Cardiac muscle cell (in vitro differentiated cells and primary cell): Measurements from ENCODE around the gene FAM110D. TPM values are rescaled to one million over a fixed set of nuclear protein-coding genes. Genes with fewer than 3 reads are reported as not detected.
A peak's percentile ranks its signal among the peaks of the same experiment; 100 is the strongest.

Experiments used
- DNase-seq, 2 donors: peaks; one replicate each; pipeline versions ENCODE4 v3.0.0 to v3.0.0-alpha.2; 2010 to 2017; ENCODE audit warnings: low read depth in 1 of 2, low spot score in 1 of 2
- H3K27ac ChIP-seq: fragments of 200-600 bp; sonication (generic); 2 replicates; pipeline ENCODE4 v1.5.1; 2016
- H3K27me3 ChIP-seq: fragments of 200-600 bp; sonication (generic); 2 replicates; pipeline ENCODE4 v1.6.0; 2016; ENCODE audit warnings: control low read depth
- H3K36me3 ChIP-seq: fragments of 200-600 bp; sonication (generic); 2 replicates; pipeline ENCODE4 v1.5.1; 2016; ENCODE audit warnings: control low read depth
- H3K4me1 ChIP-seq: fragments of 200-600 bp; sonication (generic); 2 replicates; pipeline ENCODE4 v1.8.1; 2017; ENCODE audit warnings: low read depth, mild to moderate bottlenecking, mixed run types
- H3K4me3 ChIP-seq: fragments of 200-600 bp; sonication (generic); 2 replicates; pipeline ENCODE4 v1.5.1; 2016; ENCODE audit warnings: mild to moderate bottlenecking
- H3K9me3 ChIP-seq: fragments of 200-600 bp; sonication (generic); 2 replicates; pipeline ENCODE4 v1.5.1; 2017; ENCODE audit warnings: low read depth, mild to moderate bottlenecking, control low read depth
- polyA plus RNA-seq: library from polyadenylated mRNA; unstranded; fragments of >200 nt; fragmentation: Nextera tagmentation; extraction: Ambion mirVana; gene quantifications from 2 replicates; pipeline ENCODE4 v1.2.1, GENCODE V29; 2016
- total RNA-seq: library from RNA; depleted of rRNA; stranded (reverse); fragments of >200 nt; gene quantifications from 2 replicates; pipeline ENCODE4 v1.2.3, GENCODE V29; 2016
- TF ChIP-seq, protein P1 (sequence below): IDR thresholded peaks from 2 replicates; pipeline ENCODE4 v1.5.1; 2012; ENCODE audit warnings: low read depth, mild to moderate bottlenecking, low read length

The FAM110D gene
- total and polyA plus RNA-seq, 2 experiments from 2014 or later, result 4.7 to 10.9 TPM

- DNase-seq, result no peak
- no peaks in the 10 kb centered on the region for H3K36me3 ChIP-seq
- peak overlapping the region; percentile 23 for H3K4me3 ChIP-seq
- TF ChIP-seq, protein P1, sequence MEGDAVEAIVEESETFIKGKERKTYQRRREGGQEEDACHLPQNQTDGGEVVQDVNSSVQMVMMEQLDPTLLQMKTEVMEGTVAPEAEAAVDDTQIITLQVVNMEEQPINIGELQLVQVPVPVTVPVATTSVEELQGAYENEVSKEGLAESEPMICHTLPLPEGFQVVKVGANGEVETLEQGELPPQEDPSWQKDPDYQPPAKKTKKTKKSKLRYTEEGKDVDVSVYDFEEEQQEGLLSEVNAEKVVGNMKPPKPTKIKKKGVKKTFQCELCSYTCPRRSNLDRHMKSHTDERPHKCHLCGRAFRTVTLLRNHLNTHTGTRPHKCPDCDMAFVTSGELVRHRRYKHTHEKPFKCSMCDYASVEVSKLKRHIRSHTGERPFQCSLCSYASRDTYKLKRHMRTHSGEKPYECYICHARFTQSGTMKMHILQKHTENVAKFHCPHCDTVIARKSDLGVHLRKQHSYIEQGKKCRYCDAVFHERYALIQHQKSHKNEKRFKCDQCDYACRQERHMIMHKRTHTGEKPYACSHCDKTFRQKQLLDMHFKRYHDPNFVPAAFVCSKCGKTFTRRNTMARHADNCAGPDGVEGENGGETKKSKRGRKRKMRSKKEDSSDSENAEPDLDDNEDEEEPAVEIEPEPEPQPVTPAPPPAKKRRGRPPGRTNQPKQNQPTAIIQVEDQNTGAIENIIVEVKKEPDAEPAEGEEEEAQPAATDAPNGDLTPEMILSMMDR, result no peak
- H3K9me3 ChIP-seq, result no peaks in the 10 kb centered on the region
- peaks cover 67% of the 10 kb centered on the region for H3K4me1 ChIP-seq
- peak overlapping the region; percentile 92 for H3K27ac ChIP-seq
- H3K27me3 ChIP-seq, result no peaks in the 10 kb centered on the region
Measured at GRCh38 chr1:26158271-26158907, 490 bp upstream of the FAM110D start.

- Histone ChIP-seq H3K27me3 (no peaks in the 10 kb centered on the region), H3K9me3 (no peaks in the 10 kb centered on the region), H3K36me3 (no peaks in the 10 kb centered on the region), H3K27ac (peak overlapping the region; percentile 92), H3K4me1 (peaks cover 68% of the 10 kb centered on the region), H3K4me3 (peak overlapping the region; percentile 23)
- no peak for DNase-seq
- TF ChIP-seq, protein P1, result no peak
Measured at GRCh38 chr1:26159743-26160039, 812 bp downstream of the FAM110D start.

- no peak for DNase-seq
- no peaks in the 10 kb centered on the region for H3K9me3 ChIP-seq
- TF ChIP-seq, protein P1, result no peak
- H3K4me1 ChIP-seq, result peaks cover 61% of the 10 kb centered on the region
- no peaks in the 10 kb centered on the region for H3K36me3 ChIP-seq
- H3K27ac ChIP-seq, result peak overlapping the region; percentile 32
- H3K4me3 ChIP-seq, result peak overlapping the region; percentile 21
- no peaks in the 10 kb centered on the region for H3K27me3 ChIP-seq
Measured at GRCh38 chr1:26160527-26161414, 1.9 kb downstream of the FAM110D start.

DNA sequence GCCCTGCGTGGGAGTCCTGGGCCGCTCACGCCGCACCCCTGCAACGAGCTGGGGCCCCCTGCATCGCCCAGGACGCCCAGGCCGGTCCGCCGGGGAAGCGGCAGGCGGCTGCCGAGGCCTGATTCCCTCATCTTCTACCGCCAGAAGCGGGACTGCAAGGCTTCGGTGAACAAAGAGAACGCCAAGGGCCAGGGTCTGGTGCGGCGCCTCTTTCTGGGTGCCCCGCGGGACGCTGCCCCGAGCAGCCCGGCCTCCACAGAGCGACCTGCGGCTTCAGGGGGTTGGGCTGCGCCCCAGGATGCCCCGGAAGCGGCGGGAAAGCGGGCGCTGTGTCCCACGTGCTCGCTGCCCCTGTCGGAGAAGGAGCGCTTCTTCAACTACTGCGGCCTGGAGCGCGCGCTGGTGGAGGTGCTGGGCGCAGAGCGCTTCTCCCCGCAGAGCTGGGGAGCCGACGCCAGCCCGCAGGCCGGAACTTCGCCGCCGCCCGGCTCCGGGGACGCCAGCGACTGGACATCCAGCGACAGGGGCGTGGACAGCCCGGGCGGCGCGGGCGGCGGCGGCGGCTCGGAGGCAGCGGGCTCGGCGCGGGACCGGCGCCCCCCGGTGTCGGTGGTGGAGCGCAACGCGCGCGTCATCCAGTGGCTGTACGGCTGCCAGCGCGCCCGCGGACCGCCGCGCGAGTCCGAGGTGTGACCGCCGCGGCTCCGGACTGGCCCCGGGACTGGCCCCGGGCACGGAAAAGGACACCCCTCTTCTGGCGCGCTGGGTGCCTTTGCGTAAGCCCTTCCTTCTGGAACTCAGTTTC, 2.7 kb downstream of the FAM110D start:
- peak; percentile 57 to 84 for DNase-seq
- peak overlapping the region; percentile 32 for H3K27ac ChIP-seq
- TF ChIP-seq, protein P1, result peak; percentile 4
- no peaks in the 10 kb centered on the region for H3K9me3 ChIP-seq
- peak overlapping the region; percentile 21 for H3K4me3 ChIP-seq
- H3K4me1 ChIP-seq, result peaks cover 54% of the 10 kb centered on the region
- H3K36me3 ChIP-seq, result no peaks in the 10 kb centered on the region
- no peaks in the 10 kb centered on the region for H3K27me3 ChIP-seq

DNA sequence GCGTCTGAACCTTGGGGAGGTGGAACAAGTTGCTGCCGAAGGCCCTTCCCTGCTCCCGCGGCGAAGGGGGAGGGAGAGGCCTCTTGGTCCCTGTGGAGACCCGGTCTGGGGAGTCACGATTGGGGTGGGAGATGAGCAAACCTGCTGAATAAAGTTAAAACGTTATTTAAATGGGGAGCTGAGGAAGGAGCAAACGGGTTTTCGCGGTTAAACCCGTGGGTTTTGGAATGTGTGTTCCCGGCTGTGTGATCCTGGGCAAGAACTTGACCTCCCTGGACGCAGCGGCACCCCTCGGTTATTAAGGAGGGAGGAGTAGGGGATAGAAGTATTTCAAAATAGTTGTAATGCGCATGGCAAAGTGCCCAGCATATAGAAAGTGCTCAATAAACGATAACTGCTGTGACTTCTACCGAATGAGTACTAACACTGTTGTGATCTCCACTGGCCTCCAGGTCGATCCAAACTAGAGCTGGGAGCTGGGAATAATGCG, 3.4 kb downstream of the FAM110D start:
- H3K36me3 ChIP-seq, result no peaks in the 10 kb centered on the region
- no peaks in the 10 kb centered on the region for H3K9me3 ChIP-seq
- H3K27ac ChIP-seq, result no peak overlapping the region
- H3K4me1 ChIP-seq, result peaks cover 48% of the 10 kb centered on the region
- H3K27me3 ChIP-seq, result no peaks in the 10 kb centered on the region
- TF ChIP-seq, protein P1, result no peak
- peak overlapping the region; percentile 21 for H3K4me3 ChIP-seq
- DNase-seq, result no peak
